Measurements from ENCODE around the gene ZNF385D.
"Not testable (repeated sequence)": the region's sequence is repeated elsewhere in the genome, so short reads cannot be mapped to it uniquely, and the experiment has no call there.

Gene ZNF385D

GRCh38 chr3:21508246-21508645 is 242.8 kb downstream of the ZNF385D start:
- in situ Hi-C loops (cut with HindIII; ENCODE audit: low pct_unique_long_range_greater_than_20kb, low sequenced_read_pairs): no loop called here
- no peak for DNase-seq (ENCODE audit: low read depth in 1 of 2, low spot score in 1 of 2)
- TF ChIP-seq JUND (IDR thresholded peaks at IDR 0.05; ENCODE audit: low read depth): no peak

DNA sequence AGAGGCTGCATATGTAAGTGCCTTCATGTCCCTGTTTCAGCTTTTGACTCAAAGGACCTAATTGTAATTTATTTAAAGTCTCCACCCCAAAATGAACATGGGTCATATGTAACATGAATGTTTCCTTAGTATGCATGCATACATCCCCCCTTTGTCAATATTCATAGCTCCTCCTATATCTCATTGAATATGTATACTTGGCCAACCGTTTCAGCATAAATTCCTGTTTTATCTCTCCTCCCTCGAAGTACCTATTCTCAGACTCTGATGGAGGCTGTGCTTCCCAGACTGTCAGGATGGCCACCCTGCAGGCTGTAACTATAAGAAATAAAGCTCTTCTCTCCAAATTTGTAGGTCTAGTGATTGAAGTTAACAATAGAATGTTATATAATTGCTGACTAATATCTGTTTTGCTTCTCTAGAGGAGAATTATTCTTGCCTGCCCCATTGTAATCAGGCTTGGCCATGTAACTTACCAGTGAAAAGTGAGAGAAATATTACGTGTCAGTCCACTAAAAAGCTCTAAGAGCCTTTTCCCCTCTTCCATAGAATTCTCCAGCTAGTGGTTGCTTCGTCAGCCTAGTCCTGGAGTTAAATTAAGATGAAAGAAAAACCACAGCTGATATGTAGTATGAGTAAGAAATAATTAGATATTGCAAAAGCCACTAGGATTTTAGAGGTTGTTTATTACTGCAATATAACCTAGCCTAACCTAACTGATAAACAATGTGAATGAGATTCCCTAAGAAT is 245.1 kb downstream of the ZNF385D start:
- in situ Hi-C loops (cut with HindIII; ENCODE audit: low pct_unique_long_range_greater_than_20kb, low sequenced_read_pairs): no loop called here
- DNase-seq (ENCODE audit: low read depth in 1 of 2, low spot score in 1 of 2): no peak
- TF ChIP-seq JUND (IDR thresholded peaks at IDR 0.05; ENCODE audit: low read depth): no peak

- no peak for DNase-seq (ENCODE audit: low read depth in 1 of 2, low spot score in 1 of 2)
- in situ Hi-C loops (cut with HindIII; ENCODE audit: low pct_unique_long_range_greater_than_20kb, low sequenced_read_pairs): no loop called here
- no peak for TF ChIP-seq JUND (IDR thresholded peaks at IDR 0.05; ENCODE audit: low read depth)
Measured at GRCh38 chr3:21502656-21503055, 248.4 kb downstream of the ZNF385D start.

- DNase-seq (ENCODE audit: low read depth in 1 of 2, low spot score in 1 of 2): no peak
- no peak for TF ChIP-seq JUND (IDR thresholded peaks at IDR 0.05; ENCODE audit: low read depth)
- in situ Hi-C loops (cut with HindIII; ENCODE audit: low pct_unique_long_range_greater_than_20kb, low sequenced_read_pairs): no loop called here
Measured at GRCh38 chr3:21500834-21501233, 250.2 kb downstream of the ZNF385D start.

DNA sequence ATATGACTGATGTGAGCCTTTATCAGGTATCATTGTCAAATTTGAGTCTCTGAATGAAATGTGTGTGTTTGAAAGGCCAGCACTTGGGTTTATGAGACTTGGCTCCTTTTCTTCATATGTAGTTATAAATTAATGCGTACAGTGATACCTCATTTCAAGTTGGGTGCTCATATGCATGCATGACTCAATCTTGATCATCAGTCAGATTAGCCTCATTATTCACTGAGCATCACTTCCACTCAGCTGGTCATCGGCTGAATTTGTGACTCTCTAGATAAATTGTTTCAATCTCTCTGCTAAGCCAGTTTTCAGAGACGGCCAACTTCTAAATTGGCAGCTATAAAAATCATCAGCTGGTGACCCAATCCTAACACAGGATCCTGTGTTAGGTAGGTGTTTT is 260.3 kb downstream of the ZNF385D start:
- DNase-seq (ENCODE audit: low read depth in 1 of 2, low spot score in 1 of 2); in situ Hi-C loops (cut with HindIII; ENCODE audit: low pct_unique_long_range_greater_than_20kb, low sequenced_read_pairs): not testable (repeated sequence)

DNA sequence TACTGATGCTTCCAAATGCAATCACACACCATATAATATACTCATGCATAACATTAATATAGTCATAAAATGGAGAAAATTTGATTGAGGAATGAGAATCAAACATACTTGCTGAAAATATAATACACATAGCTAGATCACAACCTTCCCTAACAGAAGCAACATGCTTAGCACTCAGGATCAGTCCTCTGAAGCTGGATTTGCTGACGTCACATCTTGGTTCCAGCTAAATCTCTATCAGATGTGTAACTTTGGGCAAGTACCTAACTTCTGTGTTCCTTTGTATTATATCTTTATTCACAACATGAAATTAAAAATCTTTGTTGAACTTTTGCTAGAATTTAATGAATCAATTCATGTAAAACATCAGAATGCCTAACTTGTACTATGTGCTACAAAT is 263.5 kb downstream of the ZNF385D start:
- TF ChIP-seq JUND (IDR thresholded peaks at IDR 0.05; ENCODE audit: low read depth): no peak
- DNase-seq (ENCODE audit: low read depth in 1 of 2, low spot score in 1 of 2): no peak
- in situ Hi-C loops (cut with HindIII; ENCODE audit: low pct_unique_long_range_greater_than_20kb, low sequenced_read_pairs): no loop called here

- DNase-seq (ENCODE audit: low read depth in 1 of 2, low spot score in 1 of 2); in situ Hi-C loops (cut with HindIII; ENCODE audit: low pct_unique_long_range_greater_than_20kb, low sequenced_read_pairs): not testable (repeated sequence)
Measured at GRCh38 chr3:21486024-21486935, 264.7 kb downstream of the ZNF385D start.

DNA sequence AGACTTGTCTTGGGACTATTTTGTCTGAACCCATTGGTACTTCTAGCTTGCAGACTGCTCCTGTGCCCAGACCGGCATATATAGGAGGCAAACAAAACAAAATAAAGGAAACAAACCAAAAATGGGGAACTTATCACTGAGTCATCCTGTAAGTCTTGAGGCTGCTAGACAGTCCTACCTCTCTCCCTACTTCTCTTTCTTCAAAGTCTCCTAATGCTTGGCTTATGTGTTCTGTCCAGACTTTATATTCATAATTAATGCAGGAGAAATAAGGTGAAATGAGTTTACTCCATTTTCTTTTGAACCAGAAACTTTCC is 266.2 kb downstream of the ZNF385D start:
- no peak for DNase-seq (ENCODE audit: low read depth in 1 of 2, low spot score in 1 of 2)
- no peak for TF ChIP-seq JUND (IDR thresholded peaks at IDR 0.05; ENCODE audit: low read depth)
- in situ Hi-C loops (cut with HindIII; ENCODE audit: low pct_unique_long_range_greater_than_20kb, low sequenced_read_pairs): no loop called here

DNA sequence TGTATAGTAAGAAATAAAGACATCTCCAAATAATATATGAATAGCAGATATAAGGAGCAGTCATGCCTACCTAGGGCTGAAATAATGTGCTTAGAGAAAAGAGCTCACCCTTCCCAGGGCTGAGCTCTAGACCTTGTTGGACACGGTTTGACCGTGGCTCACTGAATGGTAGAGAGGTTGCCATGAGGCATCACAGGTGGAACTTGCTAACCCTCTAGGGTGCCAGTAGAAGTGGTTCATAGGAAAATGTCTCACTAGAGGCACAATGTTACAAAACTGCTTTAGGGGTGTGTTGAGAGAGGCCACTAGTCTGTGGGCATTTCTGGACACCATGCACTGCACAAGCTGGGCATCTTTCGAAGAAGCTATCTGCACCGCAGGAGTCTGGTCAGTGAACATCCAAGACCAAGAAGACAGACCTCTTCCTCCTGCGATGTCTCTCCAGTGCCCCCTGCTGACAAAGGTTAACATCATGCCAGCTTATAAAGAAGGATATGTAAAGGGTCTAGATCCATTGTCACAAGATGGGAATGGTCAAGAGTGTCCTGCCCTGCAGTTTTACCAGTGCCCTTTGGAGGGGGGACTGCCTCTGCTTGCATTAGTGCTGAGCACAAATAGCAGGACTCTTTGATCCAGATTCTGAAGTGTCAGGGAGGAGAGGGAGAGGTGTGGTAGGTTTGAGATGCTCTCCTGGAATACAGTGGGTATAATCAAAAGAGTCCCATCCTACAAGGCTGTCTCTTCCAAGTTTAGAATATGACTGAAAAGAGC is 266.8 kb downstream of the ZNF385D start:
- DNase-seq (ENCODE audit: low read depth in 1 of 2, low spot score in 1 of 2): peak in 1 of 2 experiments; percentile 26
- in situ Hi-C loops (cut with HindIII; ENCODE audit: low pct_unique_long_range_greater_than_20kb, low sequenced_read_pairs): no loop called here
- no peak for TF ChIP-seq JUND (IDR thresholded peaks at IDR 0.05; ENCODE audit: low read depth)

DNA sequence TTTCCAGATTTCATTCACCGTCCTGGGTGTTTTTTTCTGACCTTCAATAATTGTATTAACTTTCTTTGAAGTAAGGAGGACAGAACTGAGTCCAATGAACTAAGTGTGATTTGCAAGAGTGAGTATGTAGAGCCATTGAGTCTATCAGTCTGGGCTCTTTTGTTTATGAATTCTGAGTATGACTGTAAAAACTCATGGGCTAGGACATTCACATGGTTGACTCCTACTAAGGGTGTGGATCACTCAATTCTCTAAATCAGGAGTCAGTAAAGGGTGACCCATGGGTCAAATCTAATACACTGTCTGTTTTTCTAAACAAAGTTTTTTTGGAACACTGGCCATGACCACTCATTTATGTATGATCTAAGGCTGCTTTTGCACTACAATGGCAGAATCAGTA is 269.0 kb downstream of the ZNF385D start:
- DNase-seq (ENCODE audit: low read depth in 1 of 2, low spot score in 1 of 2): no peak
- in situ Hi-C loops (cut with HindIII; ENCODE audit: low pct_unique_long_range_greater_than_20kb, low sequenced_read_pairs): no loop called here

DNA sequence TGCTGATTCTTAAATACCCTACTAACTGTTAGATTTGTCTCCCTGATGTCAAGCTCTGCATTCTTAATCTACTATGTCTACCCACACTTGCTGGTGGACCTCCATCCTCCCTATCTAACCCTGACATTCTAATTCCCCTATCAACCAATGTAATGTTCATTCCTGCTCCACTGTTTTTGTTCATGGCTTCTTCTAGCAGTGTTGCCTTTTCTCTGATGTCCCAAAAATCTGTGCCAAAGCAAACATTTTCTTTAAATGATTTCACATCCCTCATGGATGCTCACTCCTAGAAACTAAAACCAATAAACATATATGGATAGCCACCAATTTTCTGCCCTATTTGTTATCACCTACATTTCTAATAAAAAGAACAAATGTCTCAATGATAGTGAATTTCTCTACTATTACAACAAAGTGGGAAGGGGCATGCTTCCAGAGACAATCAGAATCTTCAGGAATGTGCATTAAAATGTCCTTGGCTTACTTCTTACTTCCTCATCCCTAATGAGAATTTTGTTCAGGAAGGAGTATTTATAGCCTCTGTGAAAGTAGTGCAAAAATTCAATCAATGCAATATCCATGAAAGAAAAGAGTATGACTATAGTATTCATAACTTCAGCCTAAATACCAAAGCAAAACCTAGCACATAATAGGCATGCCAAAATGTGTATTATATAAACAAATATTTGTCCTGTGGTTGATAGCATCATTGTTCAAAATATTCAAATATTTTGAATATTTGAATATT is 273.3 kb downstream of the ZNF385D start:
- no peak for DNase-seq (ENCODE audit: low read depth in 1 of 2, low spot score in 1 of 2)
- no peak for TF ChIP-seq JUND (IDR thresholded peaks at IDR 0.05; ENCODE audit: low read depth)
- in situ Hi-C loops (cut with HindIII; ENCODE audit: low pct_unique_long_range_greater_than_20kb, low sequenced_read_pairs): no loop called here

More for the DNA sequence above, 269.0 kb downstream of the ZNF385D start:
- no peak for TF ChIP-seq JUND (IDR thresholded peaks at IDR 0.05; ENCODE audit: low read depth)

DNA sequence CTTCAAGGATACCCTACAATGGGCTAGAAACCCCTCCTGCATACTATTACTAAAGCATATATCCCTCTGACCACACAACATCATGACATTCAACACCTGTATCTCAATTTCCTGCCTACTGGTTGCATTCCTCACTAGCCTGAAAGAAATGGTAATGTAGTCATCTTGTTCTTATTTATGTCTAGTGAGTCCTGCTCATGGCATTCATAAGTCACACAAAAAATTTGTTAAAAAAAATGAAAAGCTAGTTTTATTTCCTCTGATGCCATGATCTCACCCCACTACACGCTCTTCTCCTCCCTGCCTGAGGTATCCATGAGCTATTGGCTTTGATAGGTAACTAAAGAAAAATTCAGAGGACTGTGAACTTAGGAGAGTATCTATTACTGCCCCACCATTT is 284.5 kb downstream of the ZNF385D start:
- DNase-seq (ENCODE audit: low read depth in 1 of 2, low spot score in 1 of 2): no peak
- in situ Hi-C loops (cut with HindIII; ENCODE audit: low pct_unique_long_range_greater_than_20kb, low sequenced_read_pairs): no loop called here
- no peak for TF ChIP-seq JUND (IDR thresholded peaks at IDR 0.05; ENCODE audit: low read depth)
